Transverse colon (tissue), 4 donors: ENCODE data around the gene LMNTD2. TPM values are rescaled to one million over a fixed set of nuclear protein-coding genes. Genes with fewer than 3 reads are reported as not detected.

ENCODE experiments used
- DNase-seq: peaks from one replicate; pipeline ENCODE4 v3.0.0-alpha.2; 2019
- H3K27ac ChIP-seq, 4 donors: fragments of 200-600 bp; sonication (generic); 2 replicates each; pipeline ENCODE4 v1.5.1; 2016 to 2018; ENCODE audit warnings: inconsistent platforms in 4 of 4
- H3K27me3 ChIP-seq: fragments of 200-600 bp; sonication (generic); 2 replicates; pipeline ENCODE4 v1.5.1; 2017; ENCODE audit warnings: inconsistent platforms
- H3K36me3 ChIP-seq, 4 donors: fragments of 200-600 bp; sonication (generic); 2 replicates each; pipeline ENCODE4 v1.5.1; 2017 to 2019; ENCODE audit warnings: inconsistent platforms in 4 of 4
- H3K4me1 ChIP-seq, 4 donors: fragments of 200-600 bp; sonication (generic); 2 replicates each; pipeline ENCODE4 v1.5.1; 2017 to 2020; ENCODE audit warnings: inconsistent platforms in 4 of 4
- H3K4me3 ChIP-seq, 4 donors: fragments of 200-600 bp; sonication (generic); 1 replicate in 1 of 4; 2 replicates in 3 of 4; pipeline versions ENCODE4 v1.5.1 to v1.6.1; 2017 to 2019; ENCODE audit warnings: inconsistent platforms in 4 of 4
- H3K9me3 ChIP-seq, 2 donors: fragments of 200-600 bp; sonication (generic); 2 replicates each; pipeline ENCODE4 v1.5.1; 2017 to 2019; ENCODE audit warnings: inconsistent platforms in 2 of 2
- CTCF ChIP-seq, 5 experiments: fragments of 200-600 bp in 3 of 5; fragments of 450-650 bp in 2 of 5; sonication (generic) in 3 of 5; IDR thresholded peaks; 1 replicate in 2 of 5; 2 replicates in 3 of 5; pipeline ENCODE4 v1.5.1; 2016 to 2017; ENCODE audit warnings: antibody characterized with exemption in 5 of 5, inconsistent platforms in 3 of 5, mild to moderate bottlenecking in 2 of 5, moderate library complexity in 1 of 5
- EP300 ChIP-seq: sonication (generic); formaldehyde crosslinking; IDR thresholded peaks from one replicate; pipeline ENCODE4 v1.6.1; 2017; ENCODE audit warnings: antibody characterized with exemption, low read depth
- POLR2A ChIP-seq: fragments of 450-650 bp; IDR thresholded peaks from one replicate; pipeline ENCODE4 v1.6.1; 2016; ENCODE audit warnings: antibody characterized with exemption, mild to moderate bottlenecking, moderate library complexity
- POLR2AphosphoS5 ChIP-seq, 3 donors: sonication (generic); formaldehyde crosslinking; IDR thresholded peaks; one replicate each; pipeline ENCODE4 v1.6.1; 2016; ENCODE audit warnings: antibody characterized with exemption in 3 of 3
- WGBS, 2 donors: methylation state at CpG; one replicate each; pipeline ENCODE4 v1.1.5; 2018; ENCODE audit warnings: low coverage in 1 of 2; 5-methylcytosine and 5-hydroxymethylcytosine counted together
- in situ Hi-C, 4 donors: fragments of 200-750 bp; cut with MboI; loops; one replicate each; pipeline versions ENCODE4 v1.15.0 to v1.15.1; 2017; ENCODE audit warnings: low sequenced_read_pairs in 3 of 4, low pct_ligation_motif_present in 1 of 4, low pct_unique_long_range_greater_than_20kb in 1 of 4
- intact Hi-C: fragments of 100-400 bp; cut with DNase I; formaldehyde crosslinking; loops from one replicate; pipeline ENCODE4 v1.15.1; 2023; ENCODE audit warnings: low total_unique reads
- total RNA-seq, 4 donors: library from RNA; depleted of rRNA; stranded (reverse); fragments of >200 nt; gene quantifications; one replicate each; pipeline ENCODE4 v1.1.0, GENCODE V29; 2016

The LMNTD2 gene
- total RNA-seq, 4 donors from 2014 or later = 14.8 to 89.0 (median 16.6) TPM

- no peaks in the 10 kb centered on the region for H3K4me1 ChIP-seq
- no peak for DNase-seq
- H3K27me3 ChIP-seq = no peaks in the 10 kb centered on the region
- H3K36me3 ChIP-seq = peaks cover 0 to 58% (median 21%) of the 10 kb centered on the region in 4 donors
- no peak for TF ChIP-seq CTCF (IDR thresholded peaks at IDR 0.05)
- no peak for TF ChIP-seq EP300
- no peak for TF ChIP-seq POLR2AphosphoS5 (IDR thresholded peaks at IDR 0.05)
- no peak for TF ChIP-seq POLR2A
- H3K9me3 ChIP-seq = no peaks in the 10 kb centered on the region
- intact Hi-C loops (no loop called here), in situ Hi-C loops (no loop called here)
- H3K27ac ChIP-seq = no peak overlapping the region
- H3K4me3 ChIP-seq = no peak overlapping the region
- 91% methylated on average over 31 of the region's 32 CpGs; no CpG with 5 or more reads in 1 of the 2 donors for whole genome bisulfite sequencing, 2 donors
Measured at GRCh38 chr11:586376-587316, 26.1 kb upstream of the LMNTD2 start.

DNA sequence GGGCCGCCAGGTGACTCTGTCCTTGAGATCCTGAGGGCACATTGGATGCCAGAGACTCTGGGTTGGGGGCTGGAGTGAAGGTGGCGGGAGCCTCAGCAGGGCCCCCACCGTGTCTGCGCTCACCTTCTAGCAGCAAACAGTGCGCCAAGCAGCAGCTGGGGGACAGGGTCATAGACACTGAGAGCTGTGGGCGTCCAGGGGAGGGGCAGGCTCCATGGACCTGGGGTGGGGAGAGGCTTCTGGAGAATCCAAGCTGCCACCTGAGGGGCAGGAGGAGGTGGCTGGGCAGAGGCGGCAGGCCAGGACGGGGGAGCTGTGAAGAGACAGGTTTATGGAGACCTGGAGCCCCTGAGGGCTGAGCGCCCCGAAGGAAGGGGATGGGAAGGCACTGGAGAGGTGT is 23.7 kb upstream of the LMNTD2 start:
- Histone ChIP-seq H3K9me3 (no peaks in the 10 kb centered on the region), H3K27ac (no peak overlapping the region), H3K36me3 (peaks cover 0 to 43% (median 12%) of the 10 kb centered on the region in 4 donors), H3K27me3 (no peaks in the 10 kb centered on the region), H3K4me3 (no peak overlapping the region), H3K4me1 (peaks cover 0 to 8% (median 6%) of the 10 kb centered on the region in 4 donors)
- intact Hi-C loops (no loop called here), in situ Hi-C loops (no loop called here)
- 94 to 98% methylated on average over 8 to 10 of the region's 10 CpGs for WGBS, 2 donors
- DNase-seq = no peak
- no peak for TF ChIP-seq EP300
- TF ChIP-seq CTCF (IDR thresholded peaks at IDR 0.05) = no peak
- TF ChIP-seq POLR2AphosphoS5 (IDR thresholded peaks at IDR 0.05) = no peak
- no peak for TF ChIP-seq POLR2A

DNA sequence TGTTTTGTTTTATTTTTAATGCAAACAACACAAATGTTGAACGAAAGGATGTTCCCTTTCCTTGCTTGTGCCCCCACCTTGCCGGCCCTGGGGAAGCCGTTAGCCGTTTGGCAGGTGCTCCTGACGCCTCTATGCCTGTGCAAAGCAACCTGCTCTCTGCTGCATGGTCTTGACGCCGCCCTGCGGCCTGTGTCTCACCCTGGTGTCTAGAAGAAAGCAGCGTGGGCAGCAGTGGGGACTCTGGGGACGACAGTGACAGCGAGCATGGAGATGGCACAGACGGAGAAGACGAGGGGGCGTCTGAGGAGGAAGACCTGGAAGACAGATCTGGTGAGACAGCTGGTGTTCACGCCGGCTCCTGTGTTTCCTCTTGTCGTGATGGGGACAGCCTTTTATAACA is 21.2 kb upstream of the LMNTD2 start:
- no peak for DNase-seq
- in situ Hi-C loops = no loop called here
- TF ChIP-seq POLR2AphosphoS5 (IDR thresholded peaks at IDR 0.05) = no peak
- TF ChIP-seq POLR2A = no peak
- no peak for TF ChIP-seq CTCF (IDR thresholded peaks at IDR 0.05)
- TF ChIP-seq EP300 = no peak
- H3K27ac ChIP-seq = no peak overlapping the region
- no peak overlapping the region for H3K4me3 ChIP-seq
- WGBS, 2 donors = 86% methylated on average over 17 of the region's 17 CpGs; no CpG with 5 or more reads in 1 of the 2 donors
- intact Hi-C loops = no loop called here
- no peaks in the 10 kb centered on the region for H3K9me3 ChIP-seq
- peaks cover 21 to 31% (median 29%) of the 10 kb centered on the region in 4 donors for H3K4me1 ChIP-seq
- H3K36me3 ChIP-seq = peaks cover 0 to 24% (median 6%) of the 10 kb centered on the region in 4 donors
- H3K27me3 ChIP-seq = no peaks in the 10 kb centered on the region

DNA sequence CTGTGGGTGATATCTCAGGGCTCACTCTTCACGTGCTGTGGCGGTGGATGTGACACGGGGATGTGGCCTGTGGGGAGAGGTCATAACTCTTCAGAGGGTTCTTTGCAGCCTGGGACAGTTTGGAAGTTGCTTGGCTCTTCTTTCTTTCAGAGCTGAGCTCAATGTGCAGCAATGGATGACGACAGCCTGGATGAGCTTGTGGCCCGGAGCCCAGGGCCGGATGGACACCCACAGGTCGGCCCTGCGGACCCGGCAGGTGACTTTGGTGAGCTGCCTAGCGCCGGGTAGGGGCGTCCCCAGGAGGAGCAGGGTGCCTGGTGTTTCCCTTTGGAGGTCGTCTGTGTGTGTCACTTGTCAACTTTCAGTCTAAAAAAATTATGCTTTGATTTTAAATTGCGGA is 20.8 kb upstream of the LMNTD2 start:
- Histone ChIP-seq H3K9me3 (no peaks in the 10 kb centered on the region), H3K27me3 (no peaks in the 10 kb centered on the region), H3K27ac (no peak overlapping the region), H3K4me3 (no peak overlapping the region), H3K36me3 (peaks cover 0 to 24% (median 6%) of the 10 kb centered on the region in 4 donors), H3K4me1 (peaks cover 21 to 31% (median 29%) of the 10 kb centered on the region in 4 donors)
- in situ Hi-C loops = no loop called here
- WGBS, 2 donors = 89 to 100% methylated on average over 1 to 14 of the region's 14 CpGs
- intact Hi-C loops = no loop called here
- TF ChIP-seq POLR2AphosphoS5 (IDR thresholded peaks at IDR 0.05) (no peak), CTCF (IDR thresholded peaks at IDR 0.05) (no peak), POLR2A (no peak), EP300 (no peak)
- DNase-seq = no peak
